BE2C (cell line): ENCODE measurements around the gene SLU7.
A peak's percentile ranks its signal among the peaks of the same experiment; 100 is the strongest.

Source experiments
- DNase-seq: peaks from one replicate; pipeline ENCODE4 v3.0.0-alpha.2; 2020
- H3K27me3 ChIP-seq: fragments of 250-450 bp; sonication (Bioruptor Pico); 2 replicates; pipeline ENCODE4 v1.5.1; 2020; ENCODE audit warnings: mild to moderate bottlenecking
- H3K36me3 ChIP-seq: fragments of 250-450 bp; sonication (Bioruptor Pico); 2 replicates; pipeline ENCODE4 v1.5.1; 2020; ENCODE audit warnings: mild to moderate bottlenecking
- H3K4me1 ChIP-seq: fragments of 250-450 bp; sonication (Bioruptor Pico); 2 replicates; pipeline ENCODE4 v1.5.1; 2020
- H3K4me3 ChIP-seq: 2 replicates; pipeline ENCODE4 v1.5.1; 2011; ENCODE audit warnings: low read depth, low read length
- H3K9me3 ChIP-seq: fragments of 250-450 bp; sonication (Bioruptor Pico); 2 replicates; pipeline ENCODE4 v1.5.1; 2020
- TF ChIP-seq, protein P1 (sequence below): IDR thresholded peaks from 2 replicates; pipeline ENCODE4 v1.5.1; 2012; ENCODE audit warnings: mild to moderate bottlenecking, low read depth, low read length

Gene SLU7

DNA sequence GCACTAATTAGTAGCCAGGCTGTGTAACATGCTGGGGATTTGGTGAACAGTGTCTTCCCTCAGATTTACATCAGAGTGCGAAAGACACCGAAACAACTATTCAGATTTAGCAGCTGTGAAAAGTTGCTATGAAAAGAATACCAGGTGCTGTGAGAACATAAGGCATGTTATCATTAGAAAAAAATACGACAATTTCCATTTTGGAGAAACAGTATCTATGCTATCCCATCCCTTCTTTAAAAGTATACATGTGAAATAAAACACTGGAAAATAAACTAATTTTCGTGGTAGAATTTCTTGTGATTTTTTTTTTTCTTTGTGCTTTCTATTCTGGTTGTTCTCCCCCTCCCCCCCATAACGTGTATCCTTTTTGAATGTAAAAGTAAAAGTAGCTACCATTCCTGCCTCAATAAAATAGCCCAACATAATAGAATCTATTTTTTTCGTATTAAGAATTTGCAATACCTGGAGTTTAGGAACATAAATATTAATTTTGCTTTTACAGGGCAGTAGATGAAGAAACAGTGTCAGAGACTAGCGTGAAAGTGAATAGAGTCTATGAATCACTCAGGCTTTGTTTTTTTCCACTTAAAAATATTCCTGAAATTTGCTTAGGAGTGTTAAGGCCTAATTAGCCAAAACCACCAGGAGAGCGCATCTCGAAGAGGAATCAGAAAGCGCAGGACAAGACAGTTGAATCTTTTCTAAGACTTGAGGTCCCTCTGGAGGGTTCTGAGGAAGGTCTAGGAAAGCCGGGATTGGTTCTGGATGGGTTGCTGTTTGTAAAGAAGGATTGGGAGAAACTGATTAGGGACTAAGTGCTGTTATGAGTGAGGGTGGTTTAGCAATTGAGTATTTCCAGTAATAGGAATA, 813 bp upstream of the SLU7 start:
- H3K9me3 ChIP-seq = no peaks in the 10 kb centered on the region
- DNase-seq = no peak
- TF ChIP-seq, protein P1, sequence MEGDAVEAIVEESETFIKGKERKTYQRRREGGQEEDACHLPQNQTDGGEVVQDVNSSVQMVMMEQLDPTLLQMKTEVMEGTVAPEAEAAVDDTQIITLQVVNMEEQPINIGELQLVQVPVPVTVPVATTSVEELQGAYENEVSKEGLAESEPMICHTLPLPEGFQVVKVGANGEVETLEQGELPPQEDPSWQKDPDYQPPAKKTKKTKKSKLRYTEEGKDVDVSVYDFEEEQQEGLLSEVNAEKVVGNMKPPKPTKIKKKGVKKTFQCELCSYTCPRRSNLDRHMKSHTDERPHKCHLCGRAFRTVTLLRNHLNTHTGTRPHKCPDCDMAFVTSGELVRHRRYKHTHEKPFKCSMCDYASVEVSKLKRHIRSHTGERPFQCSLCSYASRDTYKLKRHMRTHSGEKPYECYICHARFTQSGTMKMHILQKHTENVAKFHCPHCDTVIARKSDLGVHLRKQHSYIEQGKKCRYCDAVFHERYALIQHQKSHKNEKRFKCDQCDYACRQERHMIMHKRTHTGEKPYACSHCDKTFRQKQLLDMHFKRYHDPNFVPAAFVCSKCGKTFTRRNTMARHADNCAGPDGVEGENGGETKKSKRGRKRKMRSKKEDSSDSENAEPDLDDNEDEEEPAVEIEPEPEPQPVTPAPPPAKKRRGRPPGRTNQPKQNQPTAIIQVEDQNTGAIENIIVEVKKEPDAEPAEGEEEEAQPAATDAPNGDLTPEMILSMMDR = no peak
- H3K36me3 ChIP-seq = peaks cover 19% of the 10 kb centered on the region
- H3K4me1 ChIP-seq = peaks cover 9% of the 10 kb centered on the region
- H3K27me3 ChIP-seq = no peaks in the 10 kb centered on the region
- H3K4me3 ChIP-seq = peak overlapping the region; percentile 93

GRCh38 chr5:160399402-160400353, 19.2 kb downstream of the SLU7 start, which contains the start of gene FAM200C:
Gene FAM200C (minus strand): TSS chr5:160400054. CDS start chr5:160395490, 4,564 bp downstream.
- H3K9me3 ChIP-seq = no peaks in the 10 kb centered on the region
- H3K4me3 ChIP-seq = peak within 1 kb of the TSS; percentile 91
- H3K4me1 ChIP-seq = no peaks in the 10 kb centered on the region; the same call in 1 of the 2 replicates
- H3K36me3 ChIP-seq = peaks cover 3% of the 10 kb centered on the region
- no peaks in the 10 kb centered on the region for H3K27me3 ChIP-seq
- peak; percentile 96 for DNase-seq
- TF ChIP-seq, protein P1 = no peak

- TF ChIP-seq, protein P1 = no peak
- peaks cover 3% of the 10 kb centered on the region for H3K36me3 ChIP-seq
- H3K4me3 ChIP-seq = peak overlapping the region; percentile 91
- H3K4me1 ChIP-seq = no peaks in the 10 kb centered on the region; the same call in 1 of the 2 replicates
- no peak for DNase-seq
- H3K27me3 ChIP-seq = no peaks in the 10 kb centered on the region
- H3K9me3 ChIP-seq = no peaks in the 10 kb centered on the region
Observed at GRCh38 chr5:160398806-160399205, 20.1 kb downstream of the SLU7 start.

DNA sequence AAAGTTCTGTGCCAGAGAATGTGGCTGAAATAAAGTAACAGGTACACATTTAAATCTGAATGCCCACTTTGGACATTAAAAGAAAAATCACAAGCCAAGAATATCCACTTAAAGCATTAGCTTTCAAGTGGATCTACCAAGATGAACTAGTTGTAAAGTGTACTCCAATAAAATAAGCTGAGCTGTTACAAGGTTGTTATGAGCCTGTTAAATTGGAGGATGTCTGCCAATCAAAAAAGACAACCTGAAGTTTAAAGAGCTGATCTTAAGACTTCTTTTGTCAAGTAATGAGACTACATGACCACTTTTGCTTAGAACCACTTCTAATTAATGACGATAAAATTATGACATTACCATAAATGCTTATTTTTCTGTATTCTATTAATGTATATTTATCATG, 21.4 kb downstream of the SLU7 start:
- H3K4me3 ChIP-seq = no peak overlapping the region
- TF ChIP-seq, protein P1 = no peak
- H3K27me3 ChIP-seq = no peaks in the 10 kb centered on the region
- H3K36me3 ChIP-seq = peaks cover 3% of the 10 kb centered on the region
- no peaks in the 10 kb centered on the region; the same call in 1 of the 2 replicates for H3K4me1 ChIP-seq
- no peaks in the 10 kb centered on the region for H3K9me3 ChIP-seq
- no peak for DNase-seq

DNA sequence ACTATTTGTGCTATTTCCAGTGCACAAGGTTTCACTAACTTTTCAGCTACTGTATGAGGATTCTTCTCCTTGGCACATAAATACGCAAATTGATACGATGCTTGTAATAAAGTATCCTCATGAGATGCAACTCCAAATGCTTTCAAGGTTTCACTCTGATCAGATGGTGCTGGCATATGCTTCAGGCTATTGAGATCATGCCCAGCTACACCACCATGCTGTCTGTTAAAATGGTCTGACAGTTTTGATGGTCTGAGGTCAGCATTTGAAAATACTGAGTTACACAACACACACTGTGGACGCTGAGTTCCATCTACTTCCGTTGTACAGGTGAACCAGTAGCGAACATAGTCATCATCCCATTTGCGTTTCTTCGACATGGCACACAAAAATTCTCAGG, 23.8 kb downstream of the SLU7 start:
- no peak for DNase-seq
- no peaks in the 10 kb centered on the region; the same call in 1 of the 2 replicates for H3K36me3 ChIP-seq
- no peaks in the 10 kb centered on the region; the same call in 1 of the 2 replicates for H3K4me1 ChIP-seq
- no peak overlapping the region for H3K4me3 ChIP-seq
- TF ChIP-seq, protein P1 = no peak
- H3K27me3 ChIP-seq = no peaks in the 10 kb centered on the region
- H3K9me3 ChIP-seq = no peaks in the 10 kb centered on the region
